OCI-LY1 (cell line): ENCODE data around the gene IARS1.

ENCODE experiments used
- EZH2 ChIP-seq: fragments of 200-600 bp; sonication (generic), shearing (Covaris generic); IDR thresholded peaks from 2 replicates; pipeline ENCODE4 v1.8.0; 2017; ENCODE audit warnings: borderline replicate concordance, mixed run types, mild to moderate bottlenecking, antibody characterized with exemption, low read length, moderate library complexity, mixed read lengths
- TF ChIP-seq, protein P1 (sequence below): fragments of 200-600 bp; sonication (generic), shearing (Covaris generic); IDR thresholded peaks from 2 replicates; pipeline ENCODE4 v1.5.1; 2017; ENCODE audit warnings: mild to moderate bottlenecking, antibody characterized with exemption, low read length, moderate library complexity, mixed read lengths

DNA sequence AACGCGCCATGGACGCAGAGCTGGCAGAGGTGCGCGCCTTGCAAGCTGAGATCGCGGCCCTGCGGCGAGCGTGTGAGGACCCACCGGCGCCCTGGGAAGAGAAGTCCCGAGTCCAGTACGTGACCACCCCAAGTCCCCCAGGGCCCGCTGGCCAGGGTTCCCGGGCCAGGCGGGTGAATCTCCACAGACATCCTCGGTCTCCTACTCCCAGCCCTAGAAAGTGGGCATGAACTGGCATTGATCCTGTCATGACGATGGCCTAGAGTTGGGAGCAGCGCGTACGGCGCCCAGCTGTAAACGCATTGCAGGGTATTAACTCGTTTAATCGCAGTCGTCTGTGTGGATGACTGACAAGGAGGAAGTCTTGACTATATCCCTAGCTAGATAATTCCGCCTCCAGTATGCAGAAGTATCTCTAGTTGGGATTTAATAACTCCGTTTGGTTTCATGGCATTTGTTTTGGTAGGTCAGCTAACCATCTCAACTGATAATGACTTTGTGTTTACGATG lies 32.5 kb upstream of the IARS1 start:
- TF ChIP-seq, protein P1, sequence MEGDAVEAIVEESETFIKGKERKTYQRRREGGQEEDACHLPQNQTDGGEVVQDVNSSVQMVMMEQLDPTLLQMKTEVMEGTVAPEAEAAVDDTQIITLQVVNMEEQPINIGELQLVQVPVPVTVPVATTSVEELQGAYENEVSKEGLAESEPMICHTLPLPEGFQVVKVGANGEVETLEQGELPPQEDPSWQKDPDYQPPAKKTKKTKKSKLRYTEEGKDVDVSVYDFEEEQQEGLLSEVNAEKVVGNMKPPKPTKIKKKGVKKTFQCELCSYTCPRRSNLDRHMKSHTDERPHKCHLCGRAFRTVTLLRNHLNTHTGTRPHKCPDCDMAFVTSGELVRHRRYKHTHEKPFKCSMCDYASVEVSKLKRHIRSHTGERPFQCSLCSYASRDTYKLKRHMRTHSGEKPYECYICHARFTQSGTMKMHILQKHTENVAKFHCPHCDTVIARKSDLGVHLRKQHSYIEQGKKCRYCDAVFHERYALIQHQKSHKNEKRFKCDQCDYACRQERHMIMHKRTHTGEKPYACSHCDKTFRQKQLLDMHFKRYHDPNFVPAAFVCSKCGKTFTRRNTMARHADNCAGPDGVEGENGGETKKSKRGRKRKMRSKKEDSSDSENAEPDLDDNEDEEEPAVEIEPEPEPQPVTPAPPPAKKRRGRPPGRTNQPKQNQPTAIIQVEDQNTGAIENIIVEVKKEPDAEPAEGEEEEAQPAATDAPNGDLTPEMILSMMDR, result no peak
- TF ChIP-seq EZH2, result no peak
